Measurements from ENCODE around the gene TST.
"Not testable (repeated sequence)": the region's sequence is repeated elsewhere in the genome, so short reads cannot be mapped to it uniquely, and the experiment has no call there.

Gene TST

GRCh38 chr22:36991206-36991605 is 28.0 kb downstream of the TST start:
- no peaks in the 10 kb centered on the region for H3K27me3 ChIP-seq (ENCODE audit: insufficient read depth, low read length, poor library complexity, severe bottlenecking)
- no peak overlapping the region for H3K4me3 ChIP-seq (ENCODE audit: low read length, poor library complexity, severe bottlenecking)
- H3K9me3 ChIP-seq (ENCODE audit: insufficient read depth, low read depth, low read length) = peaks cover 4% of the 10 kb centered on the region; the same call in 1 of the 2 replicates
- H3K9me2 ChIP-seq (replicated peaks; ENCODE audit: low read depth, low read length) = no peaks in the 10 kb centered on the region
- H3F3A ChIP-seq (ENCODE audit: low read depth) = no peaks in the 10 kb centered on the region
- no peak overlapping the region for H2AFZ ChIP-seq (ENCODE audit: low read length)
- no peaks in the 10 kb centered on the region for H3K4me1 ChIP-seq (ENCODE audit: insufficient read depth, low read length, poor library complexity, severe bottlenecking)
- H3K79me2 ChIP-seq (ENCODE audit: insufficient read depth, low read length) = no peaks in the 10 kb centered on the region
- H3K9ac ChIP-seq (ENCODE audit: low read depth, low read length, poor library complexity, severe bottlenecking) = no peak overlapping the region
- H4K20me1 ChIP-seq (ENCODE audit: insufficient read depth, low read length, poor library complexity, severe bottlenecking) = no peaks in the 10 kb centered on the region
- TF ChIP-seq EZH2phosphoT487 (IDR thresholded peaks at IDR 0.05; ENCODE audit: borderline replicate concordance) = no peak
- no peak for TF ChIP-seq CTCF (conservative IDR thresholded peaks at IDR 0.05; ENCODE audit: low read length)
- no peak overlapping the region for H3K4me2 ChIP-seq (ENCODE audit: low read depth, low read length, poor library complexity, severe bottlenecking)
- H3K36me3 ChIP-seq (ENCODE audit: insufficient read depth, low read length) = no peaks in the 10 kb centered on the region

- Histone ChIP-seq H3K4me3 (ENCODE audit: low read length, poor library complexity, severe bottlenecking) (no peak overlapping the region), H3K27me3 (ENCODE audit: insufficient read depth, low read length, poor library complexity, severe bottlenecking) (no peaks in the 10 kb centered on the region), H3K4me1 (ENCODE audit: insufficient read depth, low read length, poor library complexity, severe bottlenecking) (no peaks in the 10 kb centered on the region), H3K4me2 (ENCODE audit: low read depth, low read length, poor library complexity, severe bottlenecking) (no peak overlapping the region), H3K9me3 (ENCODE audit: insufficient read depth, low read depth, low read length) (peaks cover 12% of the 10 kb centered on the region; the same call in 1 of the 2 replicates), H3F3A (ENCODE audit: low read depth) (no peaks in the 10 kb centered on the region), H3K9ac (ENCODE audit: low read depth, low read length, poor library complexity, severe bottlenecking) (no peak overlapping the region), H3K36me3 (ENCODE audit: insufficient read depth, low read length) (no peaks in the 10 kb centered on the region), H3K79me2 (ENCODE audit: insufficient read depth, low read length) (no peaks in the 10 kb centered on the region), H3K9me2 (replicated peaks; ENCODE audit: low read depth, low read length) (no peaks in the 10 kb centered on the region), H4K20me1 (ENCODE audit: insufficient read depth, low read length, poor library complexity, severe bottlenecking) (no peaks in the 10 kb centered on the region), H2AFZ (ENCODE audit: low read length) (no peak overlapping the region)
- TF ChIP-seq CTCF (conservative IDR thresholded peaks at IDR 0.05; ENCODE audit: low read length) (no peak), EZH2phosphoT487 (IDR thresholded peaks at IDR 0.05; ENCODE audit: borderline replicate concordance) (no peak)
Measured at GRCh38 chr22:36990457-36990856, 28.8 kb downstream of the TST start.

DNA sequence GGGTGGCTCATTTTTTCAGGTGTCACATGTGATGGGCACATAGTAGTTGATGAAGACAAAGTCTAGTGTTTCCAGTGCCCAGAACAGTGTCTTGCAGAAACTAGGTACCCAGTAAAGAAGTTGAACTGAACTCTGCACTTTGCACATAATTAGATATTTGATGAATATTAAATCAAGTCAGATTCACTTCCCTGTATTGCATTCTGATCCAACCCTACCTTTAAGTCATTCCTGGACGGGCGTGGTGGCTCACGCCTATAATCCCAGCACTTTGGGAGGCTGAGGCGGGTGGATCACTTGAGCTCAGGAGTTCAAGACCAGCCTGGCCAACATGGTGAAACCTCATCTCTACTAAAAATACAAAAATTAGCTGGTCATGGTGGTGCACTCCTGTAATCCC is 30.2 kb downstream of the TST start:
- H2AFZ ChIP-seq (ENCODE audit: low read length); H3K4me3 ChIP-seq (ENCODE audit: low read length, poor library complexity, severe bottlenecking); H4K20me1 ChIP-seq (ENCODE audit: insufficient read depth, low read length, poor library complexity, severe bottlenecking); H3K4me1 ChIP-seq (ENCODE audit: insufficient read depth, low read length, poor library complexity, severe bottlenecking); H3F3A ChIP-seq (ENCODE audit: low read depth); H3K9me2 ChIP-seq (replicated peaks; ENCODE audit: low read depth, low read length); H3K4me2 ChIP-seq (ENCODE audit: low read depth, low read length, poor library complexity, severe bottlenecking); H3K36me3 ChIP-seq (ENCODE audit: insufficient read depth, low read length); H3K79me2 ChIP-seq (ENCODE audit: insufficient read depth, low read length); H3K27me3 ChIP-seq (ENCODE audit: insufficient read depth, low read length, poor library complexity, severe bottlenecking); H3K9ac ChIP-seq (ENCODE audit: low read depth, low read length, poor library complexity, severe bottlenecking): not testable (repeated sequence)
- peaks cover 12% of the 10 kb centered on the region; the same call in 1 of the 2 replicates for H3K9me3 ChIP-seq (ENCODE audit: insufficient read depth, low read depth, low read length)

GRCh38 chr22:36988075-36988832 is 31.0 kb downstream of the TST start:
- Histone ChIP-seq H3K9ac (ENCODE audit: low read depth, low read length, poor library complexity, severe bottlenecking) (no peak overlapping the region), H2AFZ (ENCODE audit: low read length) (no peak overlapping the region), H3K9me3 (ENCODE audit: insufficient read depth, low read depth, low read length) (peaks cover 12% of the 10 kb centered on the region; the same call in 1 of the 2 replicates), H3K4me1 (ENCODE audit: insufficient read depth, low read length, poor library complexity, severe bottlenecking) (no peaks in the 10 kb centered on the region), H4K20me1 (ENCODE audit: insufficient read depth, low read length, poor library complexity, severe bottlenecking) (no peaks in the 10 kb centered on the region), H3K4me2 (ENCODE audit: low read depth, low read length, poor library complexity, severe bottlenecking) (no peak overlapping the region), H3K79me2 (ENCODE audit: insufficient read depth, low read length) (no peaks in the 10 kb centered on the region), H3K27me3 (ENCODE audit: insufficient read depth, low read length, poor library complexity, severe bottlenecking) (no peaks in the 10 kb centered on the region), H3K36me3 (ENCODE audit: insufficient read depth, low read length) (no peaks in the 10 kb centered on the region), H3K4me3 (ENCODE audit: low read length, poor library complexity, severe bottlenecking) (no peak overlapping the region), H3K9me2 (replicated peaks; ENCODE audit: low read depth, low read length) (no peaks in the 10 kb centered on the region), H3F3A (ENCODE audit: low read depth) (no peaks in the 10 kb centered on the region)
- TF ChIP-seq CTCF (conservative IDR thresholded peaks at IDR 0.05; ENCODE audit: low read length) (no peak), EZH2phosphoT487 (IDR thresholded peaks at IDR 0.05; ENCODE audit: borderline replicate concordance) (no peak)
